Measurements from ENCODE around the gene TMEM134. TPM values are rescaled to one million over a fixed set of nuclear protein-coding genes. Genes with fewer than 3 reads are reported as not detected.

TMEM134 gene
- total RNA-seq, 3 donors from 2014 or later (not counting 1 experiment from before 2014, with no cell fraction given): 57.8 to 65.7 (median 61.2) TPM

DNA sequence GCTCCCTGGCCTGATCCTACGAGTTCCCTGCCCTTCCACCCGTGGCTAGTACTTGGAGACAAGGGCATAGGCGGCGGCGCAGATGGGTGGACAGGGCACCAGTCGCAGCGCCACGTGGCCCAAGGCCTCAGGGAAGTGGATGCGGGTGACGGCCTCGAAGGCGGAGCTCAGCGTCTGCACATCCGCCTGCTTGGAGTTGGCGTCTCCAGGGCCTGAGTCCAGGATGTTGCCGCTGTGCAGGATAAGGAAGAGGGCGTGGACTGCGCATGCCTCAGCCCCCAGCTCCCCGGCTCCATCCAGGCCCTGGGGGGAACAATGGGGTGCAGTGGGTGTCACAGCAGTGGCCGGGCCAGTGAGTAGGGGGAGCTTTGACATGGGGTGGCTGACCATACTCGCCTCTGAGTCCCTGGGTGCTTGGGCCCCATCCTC, 29.5 kb upstream of the TMEM134 start:
- Histone ChIP-seq H3K9me3 (ENCODE audit: control insufficient read depth, insufficient read depth, low read length) (no peaks in the 10 kb centered on the region), H3K36me3 (ENCODE audit: control insufficient read depth, insufficient read depth, low read length) (peaks cover 75% of the 10 kb centered on the region), H3K4me3 (ENCODE audit: low read length) (no peak overlapping the region), H3K27ac (ENCODE audit: low read length) (no peak overlapping the region), H3K27me3 (ENCODE audit: control insufficient read depth, insufficient read depth, low read length) (no peaks in the 10 kb centered on the region), H3K4me1 (ENCODE audit: control insufficient read depth, insufficient read depth, low read length) (peaks cover 6% of the 10 kb centered on the region)
- no peaks in the 10 kb centered on the region for H3K9me3 Mint-ChIP-seq
- intact Hi-C loops (cut with micrococcal nuclease): no loop called here
- ATAC-seq (no peak), DNase-seq (no peak)
- peaks cover 15 to 20% of the 10 kb centered on the region in 2 donors for H3K4me1 Mint-ChIP-seq
- TF ChIP-seq, protein P1, sequence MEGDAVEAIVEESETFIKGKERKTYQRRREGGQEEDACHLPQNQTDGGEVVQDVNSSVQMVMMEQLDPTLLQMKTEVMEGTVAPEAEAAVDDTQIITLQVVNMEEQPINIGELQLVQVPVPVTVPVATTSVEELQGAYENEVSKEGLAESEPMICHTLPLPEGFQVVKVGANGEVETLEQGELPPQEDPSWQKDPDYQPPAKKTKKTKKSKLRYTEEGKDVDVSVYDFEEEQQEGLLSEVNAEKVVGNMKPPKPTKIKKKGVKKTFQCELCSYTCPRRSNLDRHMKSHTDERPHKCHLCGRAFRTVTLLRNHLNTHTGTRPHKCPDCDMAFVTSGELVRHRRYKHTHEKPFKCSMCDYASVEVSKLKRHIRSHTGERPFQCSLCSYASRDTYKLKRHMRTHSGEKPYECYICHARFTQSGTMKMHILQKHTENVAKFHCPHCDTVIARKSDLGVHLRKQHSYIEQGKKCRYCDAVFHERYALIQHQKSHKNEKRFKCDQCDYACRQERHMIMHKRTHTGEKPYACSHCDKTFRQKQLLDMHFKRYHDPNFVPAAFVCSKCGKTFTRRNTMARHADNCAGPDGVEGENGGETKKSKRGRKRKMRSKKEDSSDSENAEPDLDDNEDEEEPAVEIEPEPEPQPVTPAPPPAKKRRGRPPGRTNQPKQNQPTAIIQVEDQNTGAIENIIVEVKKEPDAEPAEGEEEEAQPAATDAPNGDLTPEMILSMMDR (IDR thresholded peaks at IDR 0.05): no peak
- peaks cover 7% of the 10 kb centered on the region for H3K36me3 Mint-ChIP-seq
- 95% methylated on average over 21 of the region's 21 CpGs for WGBS (ENCODE audit: insufficient coverage)
- no peaks in the 10 kb centered on the region for H3K27me3 Mint-ChIP-seq (ENCODE audit: low read depth in 2 of 2)
- H3K4me3 Mint-ChIP-seq: no peak overlapping the region
- H3K27ac Mint-ChIP-seq: no peak overlapping the region

DNA sequence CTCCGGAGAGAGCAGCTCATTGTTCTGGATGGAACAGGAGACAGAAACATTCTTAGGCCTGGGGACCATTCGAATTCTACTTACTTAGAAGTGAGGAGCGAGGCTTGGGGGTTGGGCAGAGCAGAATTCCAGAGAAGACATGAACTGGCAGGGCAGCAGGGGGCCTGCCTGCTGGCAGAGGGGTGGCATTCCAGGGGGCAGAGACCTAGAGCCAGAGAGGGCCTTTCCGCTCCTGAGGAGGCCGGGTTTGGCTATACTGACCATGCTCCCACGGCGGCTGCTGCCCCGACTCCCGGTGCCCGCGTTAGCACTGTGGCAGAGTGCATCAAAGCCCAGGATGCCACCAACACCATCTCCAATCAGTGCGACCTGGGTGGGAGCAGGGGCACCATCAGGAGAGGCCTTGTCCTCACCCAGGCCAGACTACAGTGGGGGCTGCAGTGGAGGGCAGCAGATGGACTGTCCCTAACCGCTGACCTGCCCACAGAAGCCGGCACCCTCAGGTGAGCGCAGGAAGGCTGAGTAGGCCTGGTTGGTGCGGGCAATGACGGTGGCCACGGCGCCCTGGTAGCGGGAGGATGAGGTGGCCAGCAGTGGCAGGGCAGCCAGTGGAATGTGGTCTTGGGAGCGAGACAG, 28.7 kb upstream of the TMEM134 start:
- Histone ChIP-seq H3K9me3 (ENCODE audit: control insufficient read depth, insufficient read depth, low read length) (no peaks in the 10 kb centered on the region), H3K36me3 (ENCODE audit: control insufficient read depth, insufficient read depth, low read length) (peaks cover 83% of the 10 kb centered on the region), H3K4me3 (ENCODE audit: low read length) (no peak overlapping the region), H3K27me3 (ENCODE audit: control insufficient read depth, insufficient read depth, low read length) (no peaks in the 10 kb centered on the region), H3K4me1 (ENCODE audit: control insufficient read depth, insufficient read depth, low read length) (no peaks in the 10 kb centered on the region), H3K27ac (ENCODE audit: low read length) (no peak overlapping the region)
- DNase-seq (no peak), ATAC-seq (no peak)
- Mint-ChIP-seq H3K9me3 (no peaks in the 10 kb centered on the region), H3K4me1 (peaks cover 11 to 12% of the 10 kb centered on the region in 2 donors), H3K27ac (no peak overlapping the region), H3K27me3 (ENCODE audit: low read depth in 2 of 2) (no peaks in the 10 kb centered on the region), H3K36me3 (peaks cover 7% of the 10 kb centered on the region), H3K4me3 (no peak overlapping the region)
- WGBS (ENCODE audit: insufficient coverage): 98% methylated on average over 21 of the region's 21 CpGs
- TF ChIP-seq, protein P1 (IDR thresholded peaks at IDR 0.05): no peak
- intact Hi-C loops (cut with micrococcal nuclease): no loop called here

DNA sequence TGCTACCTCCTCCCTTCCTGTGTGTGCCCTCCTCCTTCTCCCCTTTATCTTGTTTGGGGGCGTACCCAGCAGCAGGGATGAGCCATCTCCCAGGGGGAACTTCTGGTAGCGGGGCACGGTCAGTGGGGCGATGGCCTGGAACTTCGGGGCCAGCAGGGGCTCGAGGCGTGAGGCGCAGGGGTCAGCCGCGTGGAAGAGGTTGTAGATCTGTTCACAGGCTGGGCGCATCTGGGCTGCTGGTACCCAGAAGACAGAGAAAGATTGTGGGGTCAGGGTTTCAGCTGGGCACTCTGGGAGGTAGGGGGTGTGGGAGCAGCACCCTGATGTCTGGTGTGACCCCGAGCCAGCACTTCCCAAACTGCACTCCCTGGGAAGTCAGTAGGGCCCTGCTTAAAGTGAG, 27.1 kb upstream of the TMEM134 start:
- Mint-ChIP-seq H3K27me3 (ENCODE audit: low read depth in 2 of 2) (no peaks in the 10 kb centered on the region), H3K9me3 (no peaks in the 10 kb centered on the region), H3K4me3 (no peak overlapping the region), H3K27ac (peak overlapping the region in 1 of 2 donors; percentile 49), H3K36me3 (peaks cover 7% of the 10 kb centered on the region), H3K4me1 (peaks cover 6 to 8% of the 10 kb centered on the region in 2 donors)
- Histone ChIP-seq H3K27ac (ENCODE audit: low read length) (no peak overlapping the region), H3K36me3 (ENCODE audit: control insufficient read depth, insufficient read depth, low read length) (peaks cover 84% of the 10 kb centered on the region), H3K4me3 (ENCODE audit: low read length) (no peak overlapping the region), H3K27me3 (ENCODE audit: control insufficient read depth, insufficient read depth, low read length) (no peaks in the 10 kb centered on the region), H3K4me1 (ENCODE audit: control insufficient read depth, insufficient read depth, low read length) (no peaks in the 10 kb centered on the region), H3K9me3 (ENCODE audit: control insufficient read depth, insufficient read depth, low read length) (no peaks in the 10 kb centered on the region)
- WGBS (ENCODE audit: insufficient coverage): 96% methylated on average over 12 of the region's 12 CpGs
- ATAC-seq: no peak
- intact Hi-C loops (cut with micrococcal nuclease): no loop called here
- TF ChIP-seq, protein P1 (IDR thresholded peaks at IDR 0.05): no peak
- DNase-seq: no peak
